GM19397 (cell line): ENCODE measurements around the gene UPF2.
"Not testable (repeated sequence)": the region's sequence is repeated elsewhere in the genome, so short reads cannot be mapped to it uniquely, and the experiment has no call there.

Source experiments
- ATAC-seq: cut with Tn5 transposase; IDR thresholded peaks from one replicate; pipeline ENCODE4 v1.9.1; 2021; ENCODE audit warnings: mild to moderate bottlenecking, moderate library complexity; ENCODE audit not compliant: unreplicated experiment

UPF2 gene

GRCh38 chr10:11975795-11976194, 66.8 kb downstream of the UPF2 start:
- ATAC-seq = no peak

- ATAC-seq = not testable (repeated sequence)
These were observed 70.1 kb downstream of the UPF2 start for GRCh38 chr10:11972523-11972922.

- no peak for ATAC-seq
These were observed 80.4 kb downstream of the UPF2 start for GRCh38 chr10:11962176-11962575.

GRCh38 chr10:11961771-11962170, 80.8 kb downstream of the UPF2 start:
- ATAC-seq = no peak

GRCh38 chr10:11959966-11960365, 82.6 kb downstream of the UPF2 start:
- no peak for ATAC-seq

- ATAC-seq = no peak
These were observed 83.7 kb downstream of the UPF2 start for GRCh38 chr10:11958956-11959355.

GRCh38 chr10:11951695-11952094, 90.9 kb downstream of the UPF2 start:
- no peak for ATAC-seq

GRCh38 chr10:11950325-11951018, 92.1 kb downstream of the UPF2 start:
- ATAC-seq = no peak

- no peak for ATAC-seq
These were observed 93.5 kb downstream of the UPF2 start for GRCh38 chr10:11949152-11949551.

- no peak for ATAC-seq
These were observed 96.0 kb downstream of the UPF2 start for GRCh38 chr10:11946652-11947051.

- no peak for ATAC-seq
These were observed 106.0 kb downstream of the UPF2 start for GRCh38 chr10:11936389-11937152.

GRCh38 chr10:11934262-11934661, 108.3 kb downstream of the UPF2 start:
- ATAC-seq = no peak

GRCh38 chr10:11933577-11934223, 108.9 kb downstream of the UPF2 start:
- ATAC-seq = no peak

- ATAC-seq = no peak
These were observed 111.6 kb downstream of the UPF2 start for GRCh38 chr10:11931038-11931437.

GRCh38 chr10:11930312-11930978, 112.2 kb downstream of the UPF2 start:
- ATAC-seq = no peak

GRCh38 chr10:11927746-11928145, 114.9 kb downstream of the UPF2 start:
- ATAC-seq = no peak

GRCh38 chr10:11921800-11922392, 120.7 kb downstream of the UPF2 start:
- ATAC-seq = no peak

GRCh38 chr10:11919271-11919670, 123.3 kb downstream of the UPF2 start:
- ATAC-seq = no peak

- no peak for ATAC-seq
These were observed 124.2 kb downstream of the UPF2 start for GRCh38 chr10:11918384-11918783.

- ATAC-seq = no peak
These were observed 129.4 kb downstream of the UPF2 start for GRCh38 chr10:11913079-11913641.

GRCh38 chr10:11910102-11910501, 132.5 kb downstream of the UPF2 start:
- ATAC-seq = no peak
